Type B pancreatic cell (in vitro differentiated cells): Measurements from ENCODE around the gene ATP5PD. TPM values are rescaled to one million over a fixed set of nuclear protein-coding genes. Genes with fewer than 3 reads are reported as not detected.

Source experiments
- DNase-seq: peaks from one replicate; pipeline ENCODE4 v3.0.0; 2021; ENCODE audit warnings: mixed read lengths; ENCODE audit not compliant: unreplicated experiment; ENCODE audit errors: extremely low spot score
- H3K27ac Mint-ChIP-seq: 2 replicates; pipeline ENCODE4 v1.8.0; 2021; ENCODE audit warnings: mild to moderate bottlenecking, mixed read lengths
- H3K27me3 Mint-ChIP-seq: 2 replicates; pipeline ENCODE4 v1.8.0; 2021; ENCODE audit warnings: mixed read lengths
- H3K36me3 Mint-ChIP-seq: 2 replicates; pipeline ENCODE4 v1.8.0; 2021; ENCODE audit warnings: mixed read lengths
- H3K4me1 Mint-ChIP-seq: one replicate; pipeline ENCODE4 v1.8.0; 2021; ENCODE audit warnings: mixed read lengths; ENCODE audit not compliant: unreplicated experiment
- H3K4me3 Mint-ChIP-seq: 2 replicates; pipeline ENCODE4 v1.8.0; 2021; ENCODE audit warnings: mild to moderate bottlenecking, mixed read lengths
- H3K9me3 Mint-ChIP-seq: 2 replicates; pipeline ENCODE4 v1.8.0; 2021; ENCODE audit warnings: mixed read lengths
- CTCF ChIP-seq: fragments of 200-600 bp; sonication (generic); conservative IDR thresholded peaks from 2 replicates; pipeline ENCODE4 v1.5.0; 2021; ENCODE audit warnings: antibody characterized with exemption, mild to moderate bottlenecking
- total RNA-seq: library from RNA; stranded (reverse); gene quantifications from 2 replicates; pipeline ENCODE4 v1.2.1, GENCODE V29; 2021; ENCODE audit warnings: low replicate concordance

Gene ATP5PD
- total RNA-seq, 1 donor from 2014 or later = 239 TPM

- peak overlapping the region; percentile 84 for H3K4me3 Mint-ChIP-seq
- no peaks in the 10 kb centered on the region for H3K27me3 Mint-ChIP-seq
- no peak for TF ChIP-seq CTCF
- peak overlapping the region; percentile 87 for H3K27ac Mint-ChIP-seq
- H3K9me3 Mint-ChIP-seq = no peaks in the 10 kb centered on the region
- DNase-seq = no peak
- H3K36me3 Mint-ChIP-seq = no peaks in the 10 kb centered on the region
- peaks cover 46% of the 10 kb centered on the region for H3K4me1 Mint-ChIP-seq
Measured at GRCh38 chr17:75086496-75087181, 39.9 kb upstream of the ATP5PD start.

GRCh38 chr17:75084039-75084660, 37.4 kb upstream of the ATP5PD start:
- Mint-ChIP-seq H3K27me3 (no peaks in the 10 kb centered on the region), H3K4me3 (peak overlapping the region; percentile 39), H3K9me3 (no peaks in the 10 kb centered on the region), H3K27ac (peak overlapping the region; percentile 89), H3K4me1 (peaks cover 30% of the 10 kb centered on the region), H3K36me3 (no peaks in the 10 kb centered on the region)
- no peak for DNase-seq
- no peak for TF ChIP-seq CTCF

GRCh38 chr17:75082683-75083082, 35.9 kb upstream of the ATP5PD start:
- no peaks in the 10 kb centered on the region for H3K36me3 Mint-ChIP-seq
- no peak for TF ChIP-seq CTCF
- H3K27me3 Mint-ChIP-seq = no peaks in the 10 kb centered on the region
- H3K4me1 Mint-ChIP-seq = peaks cover 31% of the 10 kb centered on the region
- peak overlapping the region; percentile 18 for H3K27ac Mint-ChIP-seq
- no peak for DNase-seq
- H3K4me3 Mint-ChIP-seq = no peak overlapping the region
- no peaks in the 10 kb centered on the region for H3K9me3 Mint-ChIP-seq

GRCh38 chr17:75081611-75082540, 35.1 kb upstream of the ATP5PD start:
- peaks cover 30% of the 10 kb centered on the region for H3K4me1 Mint-ChIP-seq
- no peak overlapping the region for H3K4me3 Mint-ChIP-seq
- peak overlapping the region; percentile 18 for H3K27ac Mint-ChIP-seq

More at GRCh38 chr17:75081611-75082540, 35.1 kb upstream of the ATP5PD start:
- H3K27me3 Mint-ChIP-seq = no peaks in the 10 kb centered on the region
- no peak for TF ChIP-seq CTCF
- no peaks in the 10 kb centered on the region for H3K36me3 Mint-ChIP-seq
- no peaks in the 10 kb centered on the region for H3K9me3 Mint-ChIP-seq
- DNase-seq = no peak
